Heart left ventricle (tissue), 13 donors: Measurements from ENCODE around the gene PDE11A.

Experiments used
- POLR2A ChIP-seq, 2 donors: fragments of 450-650 bp; IDR thresholded peaks; one replicate each; pipeline ENCODE4 v1.6.1; 2017; ENCODE audit warnings: antibody characterized with exemption in 2 of 2, mild to moderate bottlenecking in 2 of 2, moderate library complexity in 2 of 2
- TF ChIP-seq, protein P1 (sequence below), 12 donors: fragments of 200-600 bp; sonication (generic) in 4 of 12; IDR thresholded peaks; one replicate each; pipeline versions ENCODE4 v1.5.0 to v1.8.0; 2018 to 2022; ENCODE audit warnings: antibody characterized with exemption in 12 of 12, mild to moderate bottlenecking in 5 of 12
- donor health status: ischemic (EF 13 %, LVEDD 7.1; RV severe dilation, severe dysfunction).
- donor health status: DM: no; HTN: yes; CAD: no.
- donor health status: DM: no; HTN: no; CAD: no.
- donor health status: ischemic (EF 25% LVEDD 6.9; RV normal size, moderate dysfunction).
- donor health status: ischemic (EF 25% LVEDD 5.7; RV mildly dilated, moderate dysfunction).
- donor health status: ischemic (EF 35%, LVEDD 5.7; RV mildly dilated, moderate dysfunction).
- donor health status: nonischemic (EF 11% LVEDD 7.7; RV severe dilation, severe dysfunction).
- donor health status: DM: yes; HTN: yes; CAD: no.
- donor health status: PGD.
- donor health status: ischemic (EF 29% LVEDD 5.4; RV normal size, mild dysfunction).
- donor health status: nonischemic (EF 23%, LVEDD 6.1; RV moderate dilation, normal function).

DNA sequence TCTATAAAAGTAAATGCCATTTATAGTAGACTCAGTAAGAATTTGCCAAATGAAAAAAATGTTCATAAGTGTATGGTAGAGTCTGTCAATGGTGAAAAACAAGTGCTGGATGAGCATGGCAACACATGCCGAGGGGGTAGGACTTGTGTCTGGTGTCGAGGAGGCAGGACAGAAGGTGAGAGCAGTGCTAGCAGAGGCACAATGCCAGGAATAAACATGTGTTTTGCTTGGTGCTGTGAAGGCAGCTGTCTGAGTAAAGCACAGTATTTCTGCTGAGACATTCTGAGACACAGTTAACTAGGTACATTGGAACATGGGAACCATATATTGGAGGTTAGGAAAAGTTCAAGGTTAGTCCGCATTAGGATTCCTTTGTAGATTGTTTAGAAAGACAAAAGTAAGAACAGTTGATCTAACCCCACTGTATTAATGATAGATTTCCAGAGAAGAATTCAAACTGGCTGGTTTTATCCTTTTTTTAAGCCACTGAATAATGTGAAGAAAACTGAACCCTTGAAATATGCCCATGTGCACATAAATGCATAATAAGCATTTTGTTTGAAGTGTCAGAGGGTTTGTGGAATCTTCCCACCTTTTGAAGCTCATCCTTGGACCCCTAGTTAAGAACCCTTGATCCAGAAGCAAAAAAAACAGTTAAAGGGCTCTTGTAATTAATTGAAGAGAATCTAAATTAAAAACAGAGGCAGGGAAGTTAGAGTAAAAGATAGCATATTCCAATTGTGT lies 46.8 kb upstream of the PDE11A start:
- TF ChIP-seq, protein P1, sequence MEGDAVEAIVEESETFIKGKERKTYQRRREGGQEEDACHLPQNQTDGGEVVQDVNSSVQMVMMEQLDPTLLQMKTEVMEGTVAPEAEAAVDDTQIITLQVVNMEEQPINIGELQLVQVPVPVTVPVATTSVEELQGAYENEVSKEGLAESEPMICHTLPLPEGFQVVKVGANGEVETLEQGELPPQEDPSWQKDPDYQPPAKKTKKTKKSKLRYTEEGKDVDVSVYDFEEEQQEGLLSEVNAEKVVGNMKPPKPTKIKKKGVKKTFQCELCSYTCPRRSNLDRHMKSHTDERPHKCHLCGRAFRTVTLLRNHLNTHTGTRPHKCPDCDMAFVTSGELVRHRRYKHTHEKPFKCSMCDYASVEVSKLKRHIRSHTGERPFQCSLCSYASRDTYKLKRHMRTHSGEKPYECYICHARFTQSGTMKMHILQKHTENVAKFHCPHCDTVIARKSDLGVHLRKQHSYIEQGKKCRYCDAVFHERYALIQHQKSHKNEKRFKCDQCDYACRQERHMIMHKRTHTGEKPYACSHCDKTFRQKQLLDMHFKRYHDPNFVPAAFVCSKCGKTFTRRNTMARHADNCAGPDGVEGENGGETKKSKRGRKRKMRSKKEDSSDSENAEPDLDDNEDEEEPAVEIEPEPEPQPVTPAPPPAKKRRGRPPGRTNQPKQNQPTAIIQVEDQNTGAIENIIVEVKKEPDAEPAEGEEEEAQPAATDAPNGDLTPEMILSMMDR (IDR thresholded peaks at IDR 0.05) = no peak
- no peak for TF ChIP-seq POLR2A (IDR thresholded peaks at IDR 0.05)
